8988T (cell line): ENCODE data around the gene WDFY3.
A peak's percentile ranks its signal among the peaks of the same experiment; 100 is the strongest.

ENCODE experiments used
- DNase-seq: peaks from one replicate; pipeline ENCODE4 v3.0.0; 2011

The WDFY3 gene

GRCh38 chr4:84966382-84967242, at the start of gene WDFY3:
Gene WDFY3, minus strand, starts transcription at chr4:84966690. Its CDS starts 106,099 bp downstream, at chr4:84860591.
- peak; percentile 69 for DNase-seq

GRCh38 chr4:85005865-85006377, 39.4 kb upstream of the WDFY3 start:
- DNase-seq: no peak

GRCh38 chr4:85000343-85000742, 33.9 kb upstream of the WDFY3 start:
- no peak for DNase-seq

GRCh38 chr4:84995386-84995785, 28.9 kb upstream of the WDFY3 start:
- no peak for DNase-seq

GRCh38 chr4:84994280-84994679, 27.8 kb upstream of the WDFY3 start:
- DNase-seq: no peak

- DNase-seq: no peak
Observed at GRCh38 chr4:84985952-84986351, 19.5 kb upstream of the WDFY3 start.

GRCh38 chr4:84977396-84977795, 10.9 kb upstream of the WDFY3 start:
- no peak for DNase-seq

- no peak for DNase-seq
Observed at GRCh38 chr4:84973856-84974255, 7.4 kb upstream of the WDFY3 start.

GRCh38 chr4:84971319-84971932, 4.9 kb upstream of the WDFY3 start:
- no peak for DNase-seq

GRCh38 chr4:84968925-84969324, 2.4 kb upstream of the WDFY3 start:
- no peak for DNase-seq

GRCh38 chr4:84967243-84967690, 777 bp upstream of the WDFY3 start:
- DNase-seq: no peak

- DNase-seq: peak; percentile 32
Observed at GRCh38 chr4:84965553-84966381, 723 bp downstream of the WDFY3 start.

GRCh38 chr4:84964995-84965552, 1.4 kb downstream of the WDFY3 start:
- DNase-seq: no peak

GRCh38 chr4:84962102-84962501, 4.4 kb downstream of the WDFY3 start:
- DNase-seq: no peak

- no peak for DNase-seq
Observed at GRCh38 chr4:84958434-84958833, 8.1 kb downstream of the WDFY3 start.

GRCh38 chr4:84957514-84958420, 8.7 kb downstream of the WDFY3 start:
- no peak for DNase-seq

- no peak for DNase-seq
Observed at GRCh38 chr4:84956014-84956413, 10.5 kb downstream of the WDFY3 start.

GRCh38 chr4:84954982-84955567, 11.4 kb downstream of the WDFY3 start:
- DNase-seq: no peak

GRCh38 chr4:84952776-84953175, 13.7 kb downstream of the WDFY3 start:
- no peak for DNase-seq

GRCh38 chr4:84952004-84952403, 14.5 kb downstream of the WDFY3 start:
- no peak for DNase-seq

- DNase-seq: no peak
Observed at GRCh38 chr4:84948056-84948455, 18.4 kb downstream of the WDFY3 start.
